Heart left ventricle (tissue), 16 donors: ENCODE data around the gene TSPOAP1. TPM values are rescaled to one million over a fixed set of nuclear protein-coding genes. Genes with fewer than 3 reads are reported as not detected.

Experiments
- ATAC-seq, 4 donors: fragments of 200-7000 bp; cut with Tn5 transposase; one replicate each; pipeline ENCODE4 v1.9.1; 2020 to 2022; ENCODE audit warnings: moderate library complexity in 4 of 4, mild to moderate bottlenecking in 3 of 4, moderate number of reproducible peaks in 1 of 4
- DNase-seq, 5 donors: peaks; one replicate each; pipeline ENCODE4 v3.0.0-alpha.2; 2020
- H3K27ac ChIP-seq, 12 donors: fragments of 200-600 bp; sonication (generic) in 4 of 12; one replicate each; pipeline versions ENCODE4 v1.5.0 to v1.8.0; 2016 to 2022; ENCODE audit warnings: mild to moderate bottlenecking in 2 of 12
- H3K27me3 ChIP-seq, 9 donors: fragments of 200-600 bp; sonication (generic) in 2 of 9; one replicate each; pipeline versions ENCODE4 v1.5.1 to v1.8.0; 2016 to 2022; ENCODE audit warnings: mild to moderate bottlenecking in 3 of 9
- H3K36me3 ChIP-seq, 9 donors: fragments of 200-600 bp; sonication (generic) in 2 of 9; one replicate each; pipeline versions ENCODE4 v1.5.0 to v1.8.0; 2018 to 2022; ENCODE audit warnings: mild to moderate bottlenecking in 2 of 9
- H3K4me1 ChIP-seq, 12 donors: fragments of 200-600 bp; sonication (generic) in 4 of 12; one replicate each; pipeline versions ENCODE4 v1.5.0 to v1.8.0; 2016 to 2022; ENCODE audit warnings: mild to moderate bottlenecking in 3 of 12
- H3K4me3 ChIP-seq, 12 donors: fragments of 200-600 bp; sonication (generic) in 4 of 12; one replicate each; pipeline versions ENCODE4 v1.5.0 to v1.8.0; 2017 to 2022; ENCODE audit warnings: mild to moderate bottlenecking in 9 of 12, moderate library complexity in 4 of 12
- H3K9me3 ChIP-seq, 12 donors: fragments of 200-600 bp; sonication (generic) in 4 of 12; one replicate each; pipeline versions ENCODE4 v1.5.0 to v1.8.0; 2016 to 2022; ENCODE audit warnings: mild to moderate bottlenecking in 1 of 12
- CTCF ChIP-seq, 12 donors: fragments of 200-600 bp; sonication (generic) in 4 of 12; IDR thresholded peaks; one replicate each; pipeline versions ENCODE4 v1.5.0 to v1.8.0; 2018 to 2022; ENCODE audit warnings: antibody characterized with exemption in 12 of 12, mild to moderate bottlenecking in 5 of 12
- POLR2A ChIP-seq, 2 donors: fragments of 450-650 bp; IDR thresholded peaks; one replicate each; pipeline ENCODE4 v1.6.1; 2017; ENCODE audit warnings: antibody characterized with exemption in 2 of 2, mild to moderate bottlenecking in 2 of 2, moderate library complexity in 2 of 2
- WGBS, 4 donors: extraction: QIAGEN DNeasy Blood & Tissue Kit in 2 of 4; methylation state at CpG; one replicate each; pipeline versions ENCODE4 v1.1.5 to v1.1.7; 2013 to 2018; 5-methylcytosine and 5-hydroxymethylcytosine counted together
- intact Hi-C, 10 donors: fragments of 100-400 bp; cut with DNase I; formaldehyde crosslinking; loops; one replicate each; pipeline versions ENCODE4 v1.11.1 to v1.14.2; 2022
- polyA plus RNA-seq, 2 donors: library from polyadenylated mRNA; stranded (reverse); fragments of 200-250 nt; gene quantifications; one replicate each; pipeline ENCODE4 v1.2.3, GENCODE V29; 2013
- total RNA-seq, 9 donors: library from RNA; depleted of rRNA in 2 of 9; stranded (reverse); fragments of >200 nt in 2 of 9; fragmentation: NEBNext Ultra II Directional in 3 of 9; extraction: Animal tissue kit (Norgen Biotek cat#: 25700) in 3 of 9; gene quantifications; one replicate each; pipeline versions ENCODE4 v1.1.0 to v1.2.4, GENCODE V29; 2016 to 2023
- donor health status: ischemic (EF 13 %, LVEDD 7.1; RV severe dilation, severe dysfunction).
- donor health status: healthy with polysubstance abuse.
- donor health status: DM: no; HTN: yes; CAD: no.
- donor health status: DM: no; HTN: no; CAD: no.
- donor health status: ischemic (EF 25% LVEDD 6.9; RV normal size, moderate dysfunction).
- donor health status: ischemic (EF 25% LVEDD 5.7; RV mildly dilated, moderate dysfunction).
- donor health status: healthy.
- donor health status: DM: yes; HTN: yes; CAD: no.
- donor health status: ischemic (EF 35%, LVEDD 5.7; RV mildly dilated, moderate dysfunction).
- donor health status: nonischemic (EF 11% LVEDD 7.7; RV severe dilation, severe dysfunction).
- donor health status: DM: yes; HTN: yes; CAD: no.
- donor health status: PGD.
- donor health status: ischemic (EF 29% LVEDD 5.4; RV normal size, mild dysfunction).
- donor health status: nonischemic (EF 23%, LVEDD 6.1; RV moderate dilation, normal function).

The TSPOAP1 gene
- total and polyA plus RNA-seq, 11 donors, result 1.6 to 23.1 (median 13.3) TPM

GRCh38 chr17:58365185-58365979 lies 36.8 kb upstream of the TSPOAP1 start:
- Histone ChIP-seq H3K4me1 (no peaks in the 10 kb centered on the region), H3K36me3 (no peaks in the 10 kb centered on the region), H3K9me3 (no peaks in the 10 kb centered on the region), H3K27me3 (no peaks in the 10 kb centered on the region), H3K27ac (no peak overlapping the region), H3K4me3 (no peak overlapping the region)
- no peak for ATAC-seq
- TF ChIP-seq CTCF (IDR thresholded peaks at IDR 0.05), result no peak
- no peak for TF ChIP-seq POLR2A (IDR thresholded peaks at IDR 0.05)
- DNase-seq, result no peak
- intact Hi-C loops, result no loop called here

DNA sequence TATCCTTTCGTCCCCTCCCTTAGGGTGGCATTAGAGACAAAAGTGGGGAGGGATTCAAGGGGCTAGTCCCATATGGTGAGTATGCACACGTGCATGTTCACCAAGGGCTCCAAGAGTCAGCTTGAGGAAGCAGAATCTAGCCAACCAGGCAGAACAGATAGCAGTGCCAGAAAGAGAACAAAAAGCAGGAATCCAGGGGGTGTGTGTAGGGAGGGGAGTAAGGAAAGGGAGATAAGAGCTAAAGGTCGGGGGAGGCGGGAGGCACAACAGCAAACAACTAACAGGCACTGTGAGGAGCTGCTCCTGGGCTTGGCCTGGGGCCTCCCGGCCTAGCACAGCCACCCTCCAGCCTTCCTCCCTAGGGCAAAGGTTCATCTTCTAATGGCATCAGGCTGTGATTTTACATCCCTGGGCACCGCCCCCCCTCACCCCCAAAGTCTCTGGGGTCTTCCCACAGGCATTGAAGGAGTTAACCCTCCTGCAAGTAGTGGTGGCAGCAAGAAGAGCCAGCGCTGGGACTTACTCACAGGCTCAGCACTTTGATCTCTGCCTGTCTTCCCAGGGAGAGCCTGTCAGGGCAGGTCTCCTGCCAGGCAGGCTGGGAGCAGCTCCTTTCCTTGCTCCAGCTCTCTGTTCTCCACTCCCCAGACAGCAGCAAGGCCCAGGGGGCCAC lies 35.8 kb upstream of the TSPOAP1 start:
- H3K27ac ChIP-seq, result no peak overlapping the region
- 34 to 56% (median 45%) methylated on average over 6 to 7 of the region's 7 CpGs for WGBS, 4 donors
- H3K27me3 ChIP-seq, result no peaks in the 10 kb centered on the region
- intact Hi-C loops, result no loop called here
- H3K9me3 ChIP-seq, result no peaks in the 10 kb centered on the region
- no peak for DNase-seq
- H3K4me3 ChIP-seq, result no peak overlapping the region
- H3K4me1 ChIP-seq, result no peaks in the 10 kb centered on the region
- H3K36me3 ChIP-seq, result no peaks in the 10 kb centered on the region
- no peak for ATAC-seq
- no peak for TF ChIP-seq CTCF (IDR thresholded peaks at IDR 0.05)
- TF ChIP-seq POLR2A (IDR thresholded peaks at IDR 0.05), result no peak

DNA sequence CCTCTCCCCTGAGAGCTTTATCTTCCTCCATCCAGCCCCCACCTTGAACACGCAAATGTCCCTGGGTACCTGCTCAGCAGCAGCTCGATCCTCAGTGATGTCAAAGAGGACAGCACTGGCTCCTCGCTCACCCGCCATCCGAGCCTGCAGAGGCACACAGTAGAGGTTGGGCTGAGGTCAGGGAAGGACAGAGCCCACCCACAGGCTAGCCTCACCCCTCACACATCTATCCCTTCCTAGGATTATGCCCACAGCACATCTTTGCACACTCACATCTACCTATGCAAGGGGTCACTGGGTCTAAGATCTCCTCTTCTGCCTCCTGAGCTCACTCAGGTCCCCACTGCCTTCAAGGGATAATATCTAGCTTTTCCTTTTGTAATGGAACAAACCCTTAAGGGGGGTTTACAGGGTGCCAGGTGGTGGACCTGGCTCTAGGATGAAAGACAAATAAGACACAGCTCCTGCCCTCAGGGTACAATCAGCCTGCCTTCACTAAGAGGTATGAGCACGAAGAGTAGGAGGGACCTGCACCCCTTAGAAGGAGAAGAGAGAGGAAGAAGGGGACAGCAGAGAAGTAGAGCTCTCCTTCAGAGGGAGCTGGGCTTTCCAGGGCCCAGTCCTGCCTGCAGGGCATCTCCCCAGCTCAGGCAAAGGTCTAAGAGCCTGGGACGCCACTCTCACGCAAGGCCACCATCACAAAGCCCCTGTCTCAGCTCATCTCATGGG lies 35.0 kb upstream of the TSPOAP1 start:
- 73 to 85% (median 80%) methylated on average over 8 of the region's 8 CpGs for WGBS, 4 donors
- no peaks in the 10 kb centered on the region for H3K36me3 ChIP-seq
- ATAC-seq (peak in 1 of 4 donors; percentile 10), DNase-seq (no peak)
- no peaks in the 10 kb centered on the region for H3K9me3 ChIP-seq
- no peak overlapping the region for H3K27ac ChIP-seq
- no peaks in the 10 kb centered on the region for H3K27me3 ChIP-seq
- no peaks in the 10 kb centered on the region for H3K4me1 ChIP-seq
- intact Hi-C loops, result no loop called here
- TF ChIP-seq CTCF (IDR thresholded peaks at IDR 0.05) (no peak), POLR2A (IDR thresholded peaks at IDR 0.05) (no peak)
- no peak overlapping the region for H3K4me3 ChIP-seq
